Sigmoid colon (tissue), 7 donors: ENCODE results near the gene COBL. TPM values are rescaled to one million over a fixed set of nuclear protein-coding genes. Genes with fewer than 3 reads are reported as not detected.

Experiments
- DNase-seq: peaks from one replicate; pipeline ENCODE4 v3.0.0-alpha.2; 2019
- H3K27ac ChIP-seq, 4 donors: fragments of 200-600 bp; sonication (generic); one replicate each; pipeline ENCODE4 v1.5.1; 2016 to 2019; ENCODE audit warnings: mild to moderate bottlenecking in 1 of 4
- H3K27me3 ChIP-seq, 3 donors: fragments of 200-600 bp; sonication (generic); one replicate each; pipeline ENCODE4 v1.5.1; 2019; ENCODE audit warnings: mild to moderate bottlenecking in 1 of 3
- H3K36me3 ChIP-seq, 4 donors: fragments of 200-600 bp; sonication (generic); one replicate each; pipeline ENCODE4 v1.5.1; 2016 to 2019
- H3K4me1 ChIP-seq, 4 donors: fragments of 200-600 bp; sonication (generic); one replicate each; pipeline ENCODE4 v1.5.1; 2017 to 2019
- H3K4me3 ChIP-seq, 4 donors: fragments of 200-600 bp; sonication (generic); one replicate each; pipeline ENCODE4 v1.5.1; 2017 to 2019; ENCODE audit warnings: mild to moderate bottlenecking in 2 of 4, moderate library complexity in 1 of 4
- H3K9me3 ChIP-seq, 4 donors: fragments of 200-600 bp in 3 of 4; sonication (generic) in 3 of 4; one replicate each; pipeline versions ENCODE4 v1.5.1 to v1.6.1; 2013 to 2019
- EP300 ChIP-seq, 4 donors: sonication (generic); formaldehyde crosslinking; IDR thresholded peaks; one replicate each; pipeline ENCODE4 v1.6.1; 2017; ENCODE audit warnings: antibody characterized with exemption in 4 of 4
- POLR2A ChIP-seq, 2 donors: fragments of 450-650 bp; IDR thresholded peaks; one replicate each; pipeline ENCODE4 v1.6.1; 2016; ENCODE audit warnings: antibody characterized with exemption in 2 of 2, mild to moderate bottlenecking in 2 of 2, moderate library complexity in 2 of 2
- POLR2AphosphoS5 ChIP-seq, 4 donors: sonication (generic); formaldehyde crosslinking; IDR thresholded peaks; one replicate each; pipeline ENCODE4 v1.6.1; 2017; ENCODE audit warnings: antibody characterized with exemption in 4 of 4
- WGBS, 2 donors: extraction: QIAGEN DNeasy Blood & Tissue Kit; methylation state at CpG; one replicate each; pipeline ENCODE4 v1.1.7; 2013; 5-methylcytosine and 5-hydroxymethylcytosine counted together
- intact Hi-C: fragments of 100-400 bp; cut with DNase I; formaldehyde crosslinking; loops from one replicate; pipeline ENCODE4 v1.15.1; 2023
- polyA plus RNA-seq, 3 donors: library from polyadenylated mRNA; stranded (reverse); fragments of 200-250 nt; gene quantifications; one replicate each; pipeline ENCODE4 v1.2.3, GENCODE V29; 2013
- total RNA-seq, 4 donors: library from RNA; depleted of rRNA; stranded (reverse); fragments of >200 nt; gene quantifications; one replicate each; pipeline ENCODE4 v1.1.0, GENCODE V29; 2016
- TF ChIP-seq, protein P1 (sequence below), 4 experiments: fragments of 450-650 bp in 3 of 4; fragments of 200-600 bp in 1 of 4; IDR thresholded peaks; one replicate each; pipeline ENCODE4 v1.5.1; 2016 to 2019; ENCODE audit warnings: antibody characterized with exemption in 4 of 4, mild to moderate bottlenecking in 3 of 4, moderate library complexity in 2 of 4
- donor health status: healthy with polysubstance abuse.
- donor health status: Bipolar disorder and iron deficiency.
- donor health status: healthy.

The COBL gene
- total and polyA plus RNA-seq, 7 donors: 3.0 to 27.6 (median 10.0) TPM

DNA sequence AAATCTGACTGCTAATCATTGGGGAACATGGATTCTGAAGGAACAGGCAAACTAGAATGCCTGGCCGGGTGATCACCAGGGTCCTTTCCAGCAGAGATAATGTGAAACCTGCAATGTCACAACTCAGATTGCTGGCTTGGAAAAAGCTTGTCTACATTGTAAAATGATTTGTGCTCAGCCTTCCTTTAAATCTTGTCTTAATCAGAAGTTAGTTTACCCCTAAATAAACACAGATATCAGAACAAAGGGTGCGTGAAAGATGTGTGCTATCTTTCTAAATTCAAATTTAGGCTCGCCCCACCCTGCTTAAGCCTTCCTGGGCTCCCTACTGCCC, 26.3 kb downstream of the COBL start:
- intact Hi-C loops: no loop called here
- 46 to 82% methylated on average over 3 of the region's 3 CpGs for WGBS, 2 donors
- no peak overlapping the region for H3K4me3 ChIP-seq

DNA sequence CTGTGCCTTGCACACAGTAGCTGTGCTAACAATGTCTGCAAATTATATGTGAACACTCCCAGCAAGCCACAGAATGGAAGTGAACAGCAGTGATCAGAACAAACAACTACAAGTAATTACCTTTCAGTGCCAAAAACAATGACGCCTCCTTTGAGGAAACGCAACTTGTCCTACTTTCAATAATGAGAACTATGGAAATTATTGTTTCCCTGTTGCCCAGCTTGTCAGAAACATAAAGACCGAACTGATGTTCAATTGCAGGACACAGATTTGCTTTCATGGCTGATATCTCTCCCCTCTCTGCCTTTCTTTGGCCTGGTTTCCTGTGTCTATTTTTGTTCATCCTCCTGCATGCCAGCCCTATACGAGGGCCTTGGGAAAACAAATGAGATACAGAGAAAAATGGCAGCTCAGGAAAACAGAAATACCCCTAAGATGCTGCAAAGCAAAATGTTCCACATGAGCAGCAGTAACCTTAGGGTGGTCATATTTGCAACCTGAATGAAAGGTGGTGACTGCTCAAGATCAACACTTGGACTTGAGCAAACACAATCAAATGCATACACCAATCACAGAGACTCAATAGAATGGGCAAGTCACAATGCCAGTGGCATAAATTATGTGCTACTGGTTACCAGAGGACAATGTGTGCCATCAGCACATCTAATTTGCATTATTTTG, 26.8 kb downstream of the COBL start:
- intact Hi-C loops: no loop called here
- Histone ChIP-seq H3K4me1 (no peaks in the 10 kb centered on the region), H3K27ac (no peak overlapping the region), H3K9me3 (no peaks in the 10 kb centered on the region), H3K4me3 (no peak overlapping the region), H3K27me3 (no peaks in the 10 kb centered on the region), H3K36me3 (no peaks in the 10 kb centered on the region)
- TF ChIP-seq EP300 (IDR thresholded peaks at IDR 0.05) (no peak), POLR2AphosphoS5 (IDR thresholded peaks at IDR 0.05) (no peak), POLR2A (IDR thresholded peaks at IDR 0.05) (no peak)
- TF ChIP-seq, protein P1, sequence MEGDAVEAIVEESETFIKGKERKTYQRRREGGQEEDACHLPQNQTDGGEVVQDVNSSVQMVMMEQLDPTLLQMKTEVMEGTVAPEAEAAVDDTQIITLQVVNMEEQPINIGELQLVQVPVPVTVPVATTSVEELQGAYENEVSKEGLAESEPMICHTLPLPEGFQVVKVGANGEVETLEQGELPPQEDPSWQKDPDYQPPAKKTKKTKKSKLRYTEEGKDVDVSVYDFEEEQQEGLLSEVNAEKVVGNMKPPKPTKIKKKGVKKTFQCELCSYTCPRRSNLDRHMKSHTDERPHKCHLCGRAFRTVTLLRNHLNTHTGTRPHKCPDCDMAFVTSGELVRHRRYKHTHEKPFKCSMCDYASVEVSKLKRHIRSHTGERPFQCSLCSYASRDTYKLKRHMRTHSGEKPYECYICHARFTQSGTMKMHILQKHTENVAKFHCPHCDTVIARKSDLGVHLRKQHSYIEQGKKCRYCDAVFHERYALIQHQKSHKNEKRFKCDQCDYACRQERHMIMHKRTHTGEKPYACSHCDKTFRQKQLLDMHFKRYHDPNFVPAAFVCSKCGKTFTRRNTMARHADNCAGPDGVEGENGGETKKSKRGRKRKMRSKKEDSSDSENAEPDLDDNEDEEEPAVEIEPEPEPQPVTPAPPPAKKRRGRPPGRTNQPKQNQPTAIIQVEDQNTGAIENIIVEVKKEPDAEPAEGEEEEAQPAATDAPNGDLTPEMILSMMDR (IDR thresholded peaks at IDR 0.05): no peak
- no peak for DNase-seq
- 15 to 40% methylated on average over 4 of the region's 4 CpGs for WGBS, 2 donors

More for the DNA sequence above, 26.3 kb downstream of the COBL start:
- H3K9me3 ChIP-seq: no peaks in the 10 kb centered on the region
- DNase-seq: no peak
- no peaks in the 10 kb centered on the region for H3K36me3 ChIP-seq
- H3K27me3 ChIP-seq: no peaks in the 10 kb centered on the region
- TF ChIP-seq, protein P1 (IDR thresholded peaks at IDR 0.05): no peak
- TF ChIP-seq POLR2A (IDR thresholded peaks at IDR 0.05) (no peak), POLR2AphosphoS5 (IDR thresholded peaks at IDR 0.05) (no peak), EP300 (IDR thresholded peaks at IDR 0.05) (no peak)
- H3K4me1 ChIP-seq: no peaks in the 10 kb centered on the region
- H3K27ac ChIP-seq: no peak overlapping the region

DNA sequence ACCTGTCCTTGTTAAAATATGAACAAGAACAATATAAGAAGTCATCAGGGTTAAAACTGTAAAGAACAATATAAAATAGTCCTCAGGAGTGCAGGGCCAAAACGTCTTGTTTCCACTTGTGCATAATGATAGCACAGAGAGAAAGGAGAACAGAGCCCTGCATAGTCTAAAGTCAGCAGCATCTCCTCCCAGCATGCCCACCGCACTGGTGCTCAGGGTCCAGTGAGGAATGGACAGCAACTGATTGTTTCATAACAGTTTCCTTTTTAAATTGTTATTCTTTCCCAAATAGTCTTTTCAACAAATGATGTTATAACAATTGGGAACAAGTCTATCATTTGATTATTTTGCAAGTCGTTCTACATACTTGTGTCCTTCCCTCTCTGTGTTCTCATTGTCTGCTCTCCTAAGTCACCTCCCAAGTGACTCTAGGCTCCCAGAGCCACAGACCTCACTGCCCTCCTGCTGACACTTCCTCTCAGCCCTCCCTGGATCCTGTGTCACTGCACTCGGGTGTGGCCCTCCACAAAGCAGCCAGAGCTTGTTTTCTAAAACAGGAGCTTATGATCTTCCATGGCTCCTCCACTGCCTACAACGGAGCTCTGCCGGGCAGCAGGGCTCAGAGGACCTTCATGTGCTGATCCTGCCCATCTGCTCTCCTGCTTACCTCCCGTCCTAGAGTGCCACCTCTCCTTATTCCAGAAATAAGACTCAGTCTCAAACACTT, 27.6 kb downstream of the COBL start:
- Histone ChIP-seq H3K9me3 (peaks cover 0 to 4% (median 1%) of the 10 kb centered on the region in 4 donors), H3K27me3 (no peaks in the 10 kb centered on the region), H3K27ac (no peak overlapping the region), H3K4me1 (no peaks in the 10 kb centered on the region), H3K36me3 (no peaks in the 10 kb centered on the region), H3K4me3 (no peak overlapping the region)
- 19 to 46% methylated on average over 7 of the region's 7 CpGs for WGBS, 2 donors
- DNase-seq: no peak
- TF ChIP-seq EP300 (IDR thresholded peaks at IDR 0.05): no peak
- TF ChIP-seq POLR2AphosphoS5 (IDR thresholded peaks at IDR 0.05): no peak
- TF ChIP-seq POLR2A (IDR thresholded peaks at IDR 0.05): no peak
- TF ChIP-seq, protein P1 (IDR thresholded peaks at IDR 0.05): no peak
- intact Hi-C loops: no loop called here

DNA sequence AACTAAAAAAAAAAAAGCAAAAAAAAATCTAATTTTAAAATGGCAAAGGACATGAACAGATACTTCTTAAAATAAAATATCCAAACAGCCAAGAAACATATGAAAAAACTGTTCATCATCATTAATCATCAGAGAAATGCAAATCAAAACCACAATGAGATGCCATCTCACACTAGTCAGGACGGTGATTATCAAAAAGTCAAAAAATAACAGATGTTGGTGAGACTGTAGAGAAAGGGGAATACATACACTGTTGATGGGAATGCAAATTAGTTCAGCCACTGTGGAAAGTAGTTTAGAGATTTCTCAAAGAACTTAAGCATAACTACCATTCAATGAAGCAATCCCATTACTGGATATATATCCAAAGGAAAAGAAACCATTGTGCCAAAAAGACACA, 30.2 kb downstream of the COBL start:
- no peak for DNase-seq
- Histone ChIP-seq H3K27ac (no peak overlapping the region), H3K4me1 (no peaks in the 10 kb centered on the region), H3K27me3 (no peaks in the 10 kb centered on the region), H3K36me3 (no peaks in the 10 kb centered on the region), H3K4me3 (no peak overlapping the region), H3K9me3 (peaks cover 0 to 4% (median 1%) of the 10 kb centered on the region in 4 donors)
- 84 to 87% methylated on average over 1 of the region's 1 CpG for WGBS, 2 donors
- intact Hi-C loops: no loop called here
- TF ChIP-seq, protein P1 (IDR thresholded peaks at IDR 0.05): no peak
- no peak for TF ChIP-seq POLR2A (IDR thresholded peaks at IDR 0.05)
- TF ChIP-seq EP300 (IDR thresholded peaks at IDR 0.05): no peak
- no peak for TF ChIP-seq POLR2AphosphoS5 (IDR thresholded peaks at IDR 0.05)
